ENCODE measurements around the gene HOXB5.

- TF ChIP-seq CTCF (IDR thresholded peaks at IDR 0.05) (no peak), POLR2A (IDR thresholded peaks at IDR 0.05) (no peak)
Measured at GRCh38 chr17:48567209-48567608, 26.4 kb downstream of the HOXB5 start.

All from upper lobe of left lung (tissue), 4 donors.